OCI-LY7 (cell line): ENCODE measurements around the gene BCKDHB. TPM values are rescaled to one million over a fixed set of nuclear protein-coding genes. Genes with fewer than 3 reads are reported as not detected.

Experiments used
- BruUV-seq: library from RNA; stranded (reverse); fragments of 400-500 nt; replicated peaks from 2 replicates; lab custom pipeline; 2021; lab: Mats Ljungman, UMichigan
- CTCF ChIA-PET: fragments of 300-600 bp; sonication (Branson Sonifier 250); formaldehyde crosslinking; loops from one replicate; lab custom pipeline; 2022; ENCODE audit warnings: antibody characterized with exemption; ENCODE audit not compliant: unreplicated experiment; lab: Charles Lee
- POLR2A ChIA-PET: fragments of 300-600 bp; sonication (Branson Sonifier 250); formaldehyde crosslinking; loops from one replicate; lab custom pipeline; 2022; ENCODE audit warnings: antibody characterized with exemption; lab: Charles Lee
- DNase-seq: peaks from one replicate; pipeline ENCODE4 v3.0.0-alpha.2; 2015; ENCODE audit warnings: low spot score
- H2AFZ ChIP-seq: fragments of 200-600 bp; sonication (generic), shearing (Covaris generic); 2 replicates; pipeline ENCODE4 v1.6.1; 2014; ENCODE audit warnings: mild to moderate bottlenecking, antibody characterized with exemption, low read length, moderate library complexity
- H3K27ac ChIP-seq: fragments of 200-600 bp; sonication (generic); 2 replicates; pipeline ENCODE4 v1.5.1; 2014; ENCODE audit warnings: mixed run types, low read depth, mild to moderate bottlenecking, moderate library complexity, low read length, inconsistent platforms; ENCODE audit not compliant: poor library complexity, severe bottlenecking
- H3K36me3 ChIP-seq: fragments of 200-600 bp; sonication (generic); 2 replicates; pipeline ENCODE4 v1.6.1; 2014; ENCODE audit warnings: mild to moderate bottlenecking, antibody characterized with exemption, low read length, moderate library complexity, mixed read lengths; ENCODE audit not compliant: insufficient read depth
- H3K4me1 ChIP-seq: fragments of 200-600 bp; sonication (generic); 2 replicates; pipeline ENCODE4 v1.5.1; 2014; ENCODE audit warnings: mild to moderate bottlenecking, low read length; ENCODE audit not compliant: insufficient read depth, poor library complexity, severe bottlenecking
- H3K4me2 ChIP-seq: fragments of 200-600 bp; sonication (generic); 2 replicates; pipeline ENCODE4 v1.6.1; 2014; ENCODE audit warnings: mild to moderate bottlenecking, low read length
- H3K4me3 ChIP-seq: fragments of 200-600 bp; sonication (generic); 2 replicates; pipeline ENCODE4 v1.5.1; 2014; ENCODE audit warnings: mild to moderate bottlenecking, low read depth, low read length; ENCODE audit not compliant: poor library complexity, severe bottlenecking
- H3K79me2 ChIP-seq: fragments of 200-600 bp; sonication (generic); 2 replicates; pipeline ENCODE4 v1.6.1; 2016; ENCODE audit warnings: low read depth, mild to moderate bottlenecking, low read length, moderate library complexity, mixed read lengths; ENCODE audit not compliant: insufficient read depth
- H3K9me2 ChIP-seq: fragments of 200-600 bp; sonication (generic); 2 replicates; pipeline ENCODE4 v1.6.1; 2016; ENCODE audit warnings: mild to moderate bottlenecking, low read length, mixed read lengths; ENCODE audit not compliant: insufficient read depth
- H3K9me3 ChIP-seq: fragments of 200-600 bp; sonication (generic); 2 replicates; pipeline ENCODE4 v1.6.1; 2014; ENCODE audit warnings: mild to moderate bottlenecking, mixed run types, low read length, mixed read lengths
- H4K20me1 ChIP-seq: fragments of 200-600 bp; sonication (generic); 2 replicates; pipeline ENCODE4 v1.6.1; 2014; ENCODE audit warnings: mild to moderate bottlenecking, antibody characterized with exemption, low read length, moderate library complexity, mixed read lengths; ENCODE audit not compliant: insufficient read depth
- EZH2phosphoT487 ChIP-seq: fragments of 200-600 bp; sonication (generic); IDR thresholded peaks from 2 replicates; pipeline ENCODE4 v1.6.1; 2018; ENCODE audit warnings: low read depth, borderline replicate concordance, mild to moderate bottlenecking, mixed run types, antibody characterized with exemption, low read length, moderate library complexity, mixed read lengths
- intact Hi-C: fragments of 100-400 bp; cut with micrococcal nuclease; formaldehyde crosslinking; loops from one replicate; pipeline ENCODE4 v1.10.0; 2022; ENCODE audit not compliant: unreplicated experiment
- total RNA-seq, 2 experiments: library from RNA; depleted of rRNA in 1 of 2; stranded (reverse); fragments of >200 nt in 1 of 2; shearing (Covaris generic) in 1 of 2; gene quantifications; 2 replicates each; pipeline ENCODE4 v1.2.3, GENCODE V29; 2014 to 2022
- TF ChIP-seq, protein P1 (sequence below): fragments of 200-600 bp; sonication (generic); conservative IDR thresholded peaks from 2 replicates; pipeline ENCODE4 v1.5.1; 2014; ENCODE audit warnings: mild to moderate bottlenecking, antibody characterized with exemption, low read length, moderate library complexity, mixed read lengths

The BCKDHB gene
- total RNA-seq, 2 experiments from 2014 or later = 25.7 to 30.3 TPM

- Histone ChIP-seq H3K79me2 (no peaks in the 10 kb centered on the region), H3K4me2 (no peak overlapping the region), H3K9me2 (no peaks in the 10 kb centered on the region), H2AFZ (no peak overlapping the region), H3K36me3 (no peaks in the 10 kb centered on the region), H3K9me3 (no peaks in the 10 kb centered on the region), H3K27ac (no peak overlapping the region), H3K4me1 (no peaks in the 10 kb centered on the region), H3K4me3 (no peak overlapping the region), H4K20me1 (no peaks in the 10 kb centered on the region)
- no TSS peak for BruUV-seq
- CTCF ChIA-PET = no interaction called here
- POLR2A ChIA-PET = no interaction called here
- intact Hi-C loops = no loop called here
- TF ChIP-seq EZH2phosphoT487 = no peak
- no peak for DNase-seq
Observed at GRCh38 chr6:80366051-80366450, 259.6 kb downstream of the BCKDHB start.

DNA sequence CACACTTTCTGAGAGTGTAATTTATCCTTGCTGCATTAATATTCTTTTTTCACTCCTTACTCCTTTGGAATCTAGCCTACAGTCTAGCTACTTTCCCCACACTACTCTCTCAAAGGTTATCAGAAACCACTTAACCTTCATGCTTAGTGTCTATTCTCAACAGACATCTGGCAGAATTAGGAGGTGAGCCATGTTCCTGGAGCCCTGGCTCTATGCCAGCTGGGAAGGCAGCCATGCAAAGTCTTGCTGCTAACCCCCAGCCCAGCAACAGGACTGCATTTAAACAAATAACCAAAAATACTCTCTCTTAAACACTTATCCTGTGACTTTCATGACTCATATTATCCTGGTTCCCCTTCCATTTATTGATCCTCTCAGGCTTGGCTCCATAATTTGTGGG, 260.2 kb downstream of the BCKDHB start:
- ChIA-PET POLR2A (no interaction called here), CTCF (no interaction called here)
- Histone ChIP-seq H3K9me3 (no peaks in the 10 kb centered on the region), H4K20me1 (no peaks in the 10 kb centered on the region), H3K4me2 (no peak overlapping the region), H3K4me1 (no peaks in the 10 kb centered on the region), H3K27ac (no peak overlapping the region), H3K79me2 (no peaks in the 10 kb centered on the region), H3K4me3 (no peak overlapping the region), H3K36me3 (no peaks in the 10 kb centered on the region), H3K9me2 (no peaks in the 10 kb centered on the region), H2AFZ (no peak overlapping the region)
- intact Hi-C loops = no loop called here
- no peak for DNase-seq
- TF ChIP-seq, protein P1, sequence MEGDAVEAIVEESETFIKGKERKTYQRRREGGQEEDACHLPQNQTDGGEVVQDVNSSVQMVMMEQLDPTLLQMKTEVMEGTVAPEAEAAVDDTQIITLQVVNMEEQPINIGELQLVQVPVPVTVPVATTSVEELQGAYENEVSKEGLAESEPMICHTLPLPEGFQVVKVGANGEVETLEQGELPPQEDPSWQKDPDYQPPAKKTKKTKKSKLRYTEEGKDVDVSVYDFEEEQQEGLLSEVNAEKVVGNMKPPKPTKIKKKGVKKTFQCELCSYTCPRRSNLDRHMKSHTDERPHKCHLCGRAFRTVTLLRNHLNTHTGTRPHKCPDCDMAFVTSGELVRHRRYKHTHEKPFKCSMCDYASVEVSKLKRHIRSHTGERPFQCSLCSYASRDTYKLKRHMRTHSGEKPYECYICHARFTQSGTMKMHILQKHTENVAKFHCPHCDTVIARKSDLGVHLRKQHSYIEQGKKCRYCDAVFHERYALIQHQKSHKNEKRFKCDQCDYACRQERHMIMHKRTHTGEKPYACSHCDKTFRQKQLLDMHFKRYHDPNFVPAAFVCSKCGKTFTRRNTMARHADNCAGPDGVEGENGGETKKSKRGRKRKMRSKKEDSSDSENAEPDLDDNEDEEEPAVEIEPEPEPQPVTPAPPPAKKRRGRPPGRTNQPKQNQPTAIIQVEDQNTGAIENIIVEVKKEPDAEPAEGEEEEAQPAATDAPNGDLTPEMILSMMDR = no peak
- no peak for TF ChIP-seq EZH2phosphoT487
- no TSS peak for BruUV-seq

- Histone ChIP-seq H3K4me3 (no peak overlapping the region), H3K4me2 (no peak overlapping the region), H3K9me3 (no peaks in the 10 kb centered on the region), H3K4me1 (no peaks in the 10 kb centered on the region), H3K27ac (no peak overlapping the region), H3K79me2 (no peaks in the 10 kb centered on the region), H3K36me3 (no peaks in the 10 kb centered on the region), H3K9me2 (no peaks in the 10 kb centered on the region), H4K20me1 (no peaks in the 10 kb centered on the region), H2AFZ (no peak overlapping the region)
- TF ChIP-seq EZH2phosphoT487 = no peak
- TF ChIP-seq, protein P1 = no peak
- intact Hi-C loops = no loop called here
- CTCF ChIA-PET = no interaction called here
- DNase-seq = no peak
- POLR2A ChIA-PET = no interaction called here
- no TSS peak for BruUV-seq
Observed at GRCh38 chr6:80376411-80376810, 269.9 kb downstream of the BCKDHB start.
